ENCODE measurements around the gene EGLN1.

Gene EGLN1

GRCh38 chr1:231420299-231420958 lies 1.7 kb downstream of the EGLN1 start:
- TF ChIP-seq CTCF (IDR thresholded peaks at IDR 0.05; ENCODE audit: low read depth, low read length, missing control alignments), result no peak
- peak overlapping the region; percentile 88 for H3K4me3 ChIP-seq (replicated peaks; ENCODE audit: low read depth, low read length)
- DNase-seq (ENCODE audit: extremely low read depth, low read depth), result no peak

- no peak for DNase-seq (ENCODE audit: extremely low read depth, low read depth)
These were observed 2.3 kb downstream of the EGLN1 start for GRCh38 chr1:231419738-231420298.

GRCh38 chr1:231419147-231419546 lies 2.9 kb downstream of the EGLN1 start:
- peak overlapping the region; percentile 88 for H3K4me3 ChIP-seq (replicated peaks; ENCODE audit: low read depth, low read length)
- no peak for DNase-seq (ENCODE audit: extremely low read depth, low read depth)
- TF ChIP-seq CTCF (IDR thresholded peaks at IDR 0.05; ENCODE audit: low read depth, low read length, missing control alignments), result no peak

More at GRCh38 chr1:231419738-231420298, 2.3 kb downstream of the EGLN1 start:
- H3K4me3 ChIP-seq (replicated peaks; ENCODE audit: low read depth, low read length), result peak overlapping the region; percentile 88
- TF ChIP-seq CTCF (IDR thresholded peaks at IDR 0.05; ENCODE audit: low read depth, low read length, missing control alignments), result no peak

GRCh38 chr1:231418741-231419107 lies 3.4 kb downstream of the EGLN1 start:
- no peak for TF ChIP-seq CTCF (IDR thresholded peaks at IDR 0.05; ENCODE audit: low read depth, low read length, missing control alignments)
- DNase-seq (ENCODE audit: extremely low read depth, low read depth), result no peak
- peak overlapping the region; percentile 88 for H3K4me3 ChIP-seq (replicated peaks; ENCODE audit: low read depth, low read length)

- DNase-seq (ENCODE audit: extremely low read depth, low read depth), result no peak
These were observed 3.9 kb downstream of the EGLN1 start for GRCh38 chr1:231418101-231418740.

GRCh38 chr1:231417513-231417912 lies 4.6 kb downstream of the EGLN1 start:
- peak overlapping the region; percentile 88 for H3K4me3 ChIP-seq (replicated peaks; ENCODE audit: low read depth, low read length)
- no peak for TF ChIP-seq CTCF (IDR thresholded peaks at IDR 0.05; ENCODE audit: low read depth, low read length, missing control alignments)
- no peak for DNase-seq (ENCODE audit: extremely low read depth, low read depth)

More at GRCh38 chr1:231418101-231418740, 3.9 kb downstream of the EGLN1 start:
- H3K4me3 ChIP-seq (replicated peaks; ENCODE audit: low read depth, low read length), result peak overlapping the region; percentile 88
- TF ChIP-seq CTCF (IDR thresholded peaks at IDR 0.05; ENCODE audit: low read depth, low read length, missing control alignments), result no peak
